Fibroblast of gingiva (primary cell): ENCODE measurements around the gene SORCS2.

Source experiments
- DNase-seq: peaks from one replicate; pipeline ENCODE4 v3.0.0-alpha.2; 2011; ENCODE audit warnings: low read depth

SORCS2 gene

DNA sequence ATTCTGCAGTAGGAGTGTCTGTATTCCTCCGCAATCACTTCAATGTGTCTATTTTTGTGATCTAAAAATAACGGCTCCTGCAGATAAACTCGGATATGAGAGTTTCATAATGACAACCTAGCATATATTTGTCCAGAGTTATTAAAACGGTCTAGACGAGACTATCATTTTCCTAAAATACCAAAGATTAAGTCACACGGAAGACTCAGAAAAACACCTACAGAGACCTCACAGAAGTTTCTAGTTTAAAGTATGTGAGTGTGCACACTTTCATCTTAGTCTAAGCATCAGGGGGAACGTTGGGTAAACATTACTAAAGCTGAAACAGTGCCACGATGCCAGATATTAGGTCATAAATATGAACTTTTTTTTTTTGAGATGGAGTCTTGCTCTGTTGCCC, 590.4 kb downstream of the SORCS2 start:
- no peak for DNase-seq

DNA sequence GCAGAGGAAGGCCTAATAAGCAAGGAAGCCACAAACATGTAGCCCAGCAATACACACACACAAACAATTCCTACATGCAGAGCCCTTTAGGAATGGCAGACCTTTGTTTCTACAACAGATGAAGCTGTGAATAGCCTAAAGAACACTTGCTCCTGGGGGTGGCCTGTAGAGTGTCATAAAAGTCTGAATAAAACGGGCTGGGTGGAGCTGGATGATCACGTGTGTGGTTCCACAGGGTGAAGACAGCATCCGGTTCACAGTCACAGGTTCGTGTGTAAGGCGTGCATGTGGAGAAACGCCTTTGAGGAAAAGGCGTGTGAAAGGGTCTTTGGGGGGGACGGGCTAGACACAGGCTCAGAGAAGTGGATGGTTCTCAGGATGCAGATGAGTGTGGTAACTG, 591.2 kb downstream of the SORCS2 start:
- no peak for DNase-seq

DNA sequence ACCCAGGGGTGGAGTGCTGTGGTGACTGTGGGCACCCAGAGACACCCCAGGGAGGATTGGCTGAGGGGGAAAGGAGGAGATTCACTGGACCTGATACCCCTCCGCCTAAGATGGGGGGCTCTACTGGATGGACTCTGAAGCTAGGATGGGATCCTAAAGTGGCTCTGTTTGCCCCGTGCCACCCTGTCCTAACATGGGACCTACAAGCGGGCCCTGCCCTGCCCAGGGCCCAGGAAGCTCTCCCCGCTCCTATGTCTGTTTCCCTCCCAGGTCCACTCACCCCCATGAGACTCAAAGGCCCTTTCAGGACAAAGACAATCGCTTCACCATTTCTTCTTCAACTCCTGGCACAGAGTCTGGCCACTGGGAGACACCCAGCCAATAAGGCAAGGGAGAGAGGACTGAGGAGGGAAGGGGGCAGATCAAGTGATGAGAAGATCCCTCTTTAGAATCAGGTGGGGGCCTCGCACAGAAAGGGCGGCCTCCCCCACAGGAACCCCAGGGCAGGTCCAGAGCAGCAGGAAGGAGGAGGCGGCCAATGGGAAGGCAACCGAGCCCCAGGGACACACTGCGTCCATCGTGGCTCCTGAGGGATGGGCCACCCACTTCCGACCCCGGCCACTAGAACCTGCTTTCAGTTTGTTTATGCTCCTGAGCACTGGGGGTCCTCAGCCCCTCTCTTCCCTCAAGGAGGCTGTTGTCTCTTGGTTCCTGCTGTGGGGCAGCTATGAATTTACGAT, 592.0 kb downstream of the SORCS2 start:
- DNase-seq: no peak

DNA sequence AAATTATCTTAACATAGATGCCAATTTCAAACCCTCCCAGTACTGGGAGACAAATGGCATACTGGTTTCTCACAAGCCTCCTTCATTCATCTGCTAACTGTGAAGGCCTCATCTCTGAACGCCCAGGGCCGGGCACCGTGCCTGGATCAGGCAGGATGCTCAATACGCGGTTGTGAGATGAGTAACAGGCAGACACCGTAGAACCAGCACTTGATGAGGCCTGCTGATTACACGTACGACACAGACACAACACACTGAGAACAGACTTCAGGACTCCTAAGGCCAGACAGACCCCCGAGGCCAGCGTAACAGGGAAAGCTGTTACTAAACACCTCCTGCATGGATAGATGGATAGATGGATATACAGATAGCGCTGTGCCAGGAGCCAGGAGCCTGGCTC, 592.7 kb downstream of the SORCS2 start:
- no peak for DNase-seq

DNA sequence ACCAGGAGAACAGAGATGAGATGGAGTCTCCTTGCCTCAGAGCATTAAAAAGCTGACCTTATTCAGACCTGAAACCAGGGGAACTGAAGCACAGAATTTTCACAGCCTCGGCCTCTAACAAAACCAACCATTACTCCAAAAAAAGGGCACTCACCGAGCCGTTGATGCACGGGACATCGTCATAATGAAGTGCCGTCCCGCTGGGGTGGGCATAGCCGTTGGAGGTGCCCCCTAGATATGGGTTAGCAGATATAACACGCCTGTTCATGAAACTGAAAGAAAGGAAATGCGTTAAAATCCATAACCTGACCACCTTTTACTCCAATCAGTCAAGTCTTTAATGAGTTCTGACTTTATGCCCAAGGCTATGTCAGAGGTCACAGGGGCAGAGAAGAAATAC, 593.7 kb downstream of the SORCS2 start:
- no peak for DNase-seq

DNA sequence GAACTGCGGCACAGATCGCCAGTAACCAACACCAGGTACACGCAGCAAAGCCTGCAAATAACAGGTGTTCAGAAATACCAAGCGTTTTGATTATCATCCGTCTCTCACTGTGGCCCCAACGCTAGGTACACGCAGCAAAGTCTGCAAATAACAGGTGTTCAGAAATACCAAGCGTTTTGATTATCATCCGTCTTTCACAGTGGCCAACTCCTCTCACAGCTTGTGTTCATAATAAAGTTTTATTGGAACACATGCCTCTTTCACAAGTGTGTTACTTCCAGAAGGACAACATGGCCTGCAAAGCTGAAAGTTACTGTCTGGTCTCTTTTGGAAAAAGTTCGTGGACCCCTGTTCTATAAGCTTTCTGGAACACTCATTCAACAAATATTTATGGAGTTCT, 594.2 kb downstream of the SORCS2 start:
- DNase-seq: no peak

DNA sequence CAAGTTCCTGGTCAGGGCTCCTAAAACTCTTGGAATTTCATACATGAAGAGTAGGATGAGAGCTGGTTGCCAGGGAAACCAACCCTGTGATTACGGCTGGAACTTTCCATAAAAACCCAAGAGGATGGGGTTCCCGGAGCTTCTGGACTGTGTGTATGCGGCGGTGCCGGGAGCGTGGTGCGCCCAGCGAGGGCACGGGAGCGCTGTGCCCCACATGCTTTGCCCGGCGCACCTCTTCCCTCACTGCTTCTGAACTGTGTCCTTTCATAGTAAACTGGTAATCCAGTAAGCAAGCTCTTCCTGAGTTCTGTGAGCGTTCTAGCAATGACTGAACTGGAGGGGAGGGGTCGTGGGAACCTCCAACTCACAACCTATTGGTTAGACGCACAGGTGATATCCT, 594.7 kb downstream of the SORCS2 start:
- DNase-seq: no peak

DNA sequence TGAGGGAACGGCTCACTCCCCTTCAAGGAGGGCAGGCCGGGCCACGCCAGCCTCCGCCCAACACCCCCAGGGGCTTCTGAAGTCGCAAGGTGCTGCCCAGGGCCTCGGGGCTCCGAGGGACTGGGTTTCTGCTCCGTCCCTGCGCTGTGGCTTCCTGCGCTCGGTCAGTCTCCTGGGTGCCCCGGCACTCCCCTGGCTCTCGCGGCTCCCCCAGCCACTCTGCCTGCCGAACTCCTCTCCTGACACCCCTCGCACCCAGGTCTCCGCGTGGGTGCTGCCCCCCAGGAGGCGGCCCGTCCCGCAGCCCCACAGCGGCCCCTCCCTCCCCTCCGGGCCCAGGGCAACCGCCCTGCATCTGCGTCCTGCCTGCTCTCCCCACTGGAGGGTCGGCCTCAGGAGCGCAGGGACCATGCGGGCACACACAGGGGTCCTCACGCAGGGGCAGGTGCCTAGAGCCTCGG, 595.4 kb downstream of the SORCS2 start:
- no peak for DNase-seq

DNA sequence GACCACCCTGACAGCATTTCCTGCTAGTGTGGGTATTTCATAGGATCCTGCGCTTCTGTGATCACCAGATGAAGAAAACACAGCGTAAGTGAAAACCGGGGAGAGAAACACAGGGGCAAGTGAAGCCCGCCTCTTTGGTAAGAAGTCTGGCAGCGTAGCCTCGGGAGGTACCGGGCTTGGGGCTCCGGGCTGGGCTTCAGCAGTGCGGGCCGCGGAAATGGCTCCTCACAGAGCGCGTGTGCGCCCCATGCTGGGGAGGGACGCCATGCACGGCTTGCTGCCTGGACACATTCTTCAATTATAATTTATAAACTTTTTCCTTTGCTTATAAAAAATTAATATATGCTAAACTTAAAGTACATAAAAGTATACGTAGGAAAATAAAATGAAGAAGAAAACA, 595.9 kb downstream of the SORCS2 start:
- no peak for DNase-seq

DNA sequence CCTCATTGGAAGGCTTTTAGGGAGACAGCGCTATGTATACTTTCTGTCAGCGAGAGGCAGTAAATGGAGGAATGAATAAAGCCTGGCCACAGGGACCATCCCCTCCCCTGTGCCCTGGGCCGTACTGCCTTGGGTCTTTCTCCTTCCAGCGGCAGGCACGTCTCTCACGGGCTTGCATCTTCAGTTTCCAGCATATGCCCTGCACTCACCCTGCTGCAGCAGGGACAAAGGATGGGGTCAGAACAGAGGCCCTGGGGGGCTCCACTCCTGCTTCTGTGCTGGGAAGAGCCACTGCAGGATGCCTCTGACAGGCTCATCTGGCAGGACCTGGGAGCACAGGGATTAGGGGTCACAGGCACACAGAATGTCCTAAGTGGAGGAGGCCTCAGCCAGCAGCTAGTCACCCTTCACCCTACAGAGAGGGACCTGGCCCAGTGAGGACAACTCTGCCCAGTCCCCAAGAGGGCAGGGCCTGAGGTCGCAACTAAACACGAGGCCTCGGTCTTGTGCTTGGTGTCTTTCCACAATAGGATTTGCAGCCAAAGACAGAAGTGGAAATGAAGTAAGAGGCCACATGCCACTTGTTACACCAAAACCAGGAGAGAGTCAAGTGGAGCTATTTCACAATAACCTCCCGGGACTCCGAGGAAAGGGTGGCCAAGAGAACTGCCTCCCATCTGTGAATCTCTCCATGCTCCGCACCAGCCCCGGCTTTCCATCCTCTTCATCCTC, 596.5 kb downstream of the SORCS2 start:
- DNase-seq: peak; percentile 66

DNA sequence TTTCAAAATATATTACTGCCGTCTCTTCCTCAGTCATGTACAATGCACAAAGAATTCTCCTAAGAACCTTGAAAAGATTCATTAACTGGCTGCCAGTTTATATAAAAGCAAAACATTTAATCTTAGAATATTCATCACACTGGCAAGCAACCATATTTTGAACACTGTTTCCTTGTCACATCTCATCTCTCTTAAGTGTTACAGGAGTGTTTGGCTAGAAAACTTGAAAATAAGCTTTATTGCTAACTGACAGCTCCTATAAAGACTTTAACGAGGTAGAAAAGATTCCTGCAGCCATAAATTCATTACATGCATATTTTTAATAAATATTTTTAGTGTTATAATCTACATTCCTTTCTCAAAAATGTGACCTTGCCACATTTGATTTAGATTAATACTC, 597.7 kb downstream of the SORCS2 start:
- no peak for DNase-seq

DNA sequence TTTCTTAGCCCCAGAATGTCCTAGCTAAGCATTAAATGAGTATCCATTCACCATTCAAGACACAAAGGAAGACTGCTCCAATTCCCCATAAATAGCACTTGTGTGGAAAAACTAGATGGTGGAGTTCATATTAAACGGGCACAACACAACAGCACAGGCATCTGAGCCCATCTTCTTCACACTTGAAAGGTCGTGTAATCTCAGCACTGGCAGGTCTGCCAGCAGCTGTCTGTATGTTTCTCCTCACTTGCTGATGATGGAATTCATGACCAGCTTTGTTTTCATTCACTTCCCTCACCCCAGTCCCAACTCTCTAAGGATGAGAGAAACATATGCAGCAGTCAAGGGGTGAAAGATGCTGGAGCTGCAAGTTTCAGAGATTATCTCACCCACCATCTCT, 598.7 kb downstream of the SORCS2 start:
- DNase-seq: no peak
